HepG2 (cell line): ENCODE data around the gene PET100. TPM values are rescaled to one million over a fixed set of nuclear protein-coding genes. Genes with fewer than 3 reads are reported as not detected.
A peak's percentile ranks its signal among the peaks of the same experiment; 100 is the strongest.

Experiments used
- ADNP ChIP-seq: sonication (generic); formaldehyde crosslinking; IDR thresholded peaks from 2 replicates; pipeline ENCODE4 v1.4.0; 2020; ENCODE audit warnings: missing genetic modification reagents
- ELF3 ChIP-seq: IDR thresholded peaks from 2 replicates; pipeline ENCODE4 v1.6.1; 2016; ENCODE audit warnings: missing genetic modification reagents, missing compliant biosample characterization
- FUBP1 ChIP-seq: sonication (generic); formaldehyde crosslinking; IDR thresholded peaks from 2 replicates; pipeline ENCODE4 v1.5.1; 2020; ENCODE audit warnings: missing genetic modification reagents, mild to moderate bottlenecking, borderline replicate concordance
- GABPB1 ChIP-seq: IDR thresholded peaks from 2 replicates; pipeline ENCODE4 v1.6.1; 2016; ENCODE audit warnings: mild to moderate bottlenecking, missing genetic modification reagents, moderate library complexity, missing compliant biosample characterization
- KAT8 ChIP-seq: IDR thresholded peaks from 2 replicates; pipeline ENCODE4 v1.6.1; 2016; ENCODE audit warnings: missing genetic modification reagents, missing compliant biosample characterization
- KDM5B ChIP-seq: sonication (generic); formaldehyde crosslinking; IDR thresholded peaks from 2 replicates; pipeline ENCODE4 v1.4.0; 2020; ENCODE audit warnings: missing genetic modification reagents, mild to moderate bottlenecking, borderline replicate concordance
- MED13 ChIP-seq: sonication (generic); formaldehyde crosslinking; IDR thresholded peaks from 2 replicates; pipeline ENCODE4 v1.5.0; 2020; ENCODE audit warnings: missing genetic modification reagents
- RXRB ChIP-seq: IDR thresholded peaks from 2 replicates; pipeline ENCODE4 v1.6.1; 2016; ENCODE audit warnings: borderline replicate concordance, missing genetic modification reagents, missing compliant biosample characterization
- SAP130 ChIP-seq: IDR thresholded peaks from 2 replicates; pipeline ENCODE4 v1.6.1; 2016; ENCODE audit warnings: low read depth
- SNAPC4 ChIP-seq: sonication (generic); formaldehyde crosslinking; IDR thresholded peaks from 2 replicates; pipeline ENCODE4 v1.4.0; 2020; ENCODE audit warnings: mild to moderate bottlenecking, missing genetic modification reagents
- ZFP37 ChIP-seq: sonication (generic); formaldehyde crosslinking; IDR thresholded peaks from 2 replicates; pipeline ENCODE4 v1.4.0; 2020; ENCODE audit warnings: missing genetic modification reagents, borderline replicate concordance
- ZFP91 ChIP-seq: sonication (generic); formaldehyde crosslinking; IDR thresholded peaks from 2 replicates; pipeline ENCODE4 v1.9.0; 2022; ENCODE audit warnings: missing genetic modification reagents, mild to moderate bottlenecking, borderline replicate concordance
- ZNF280D ChIP-seq: sonication (generic); formaldehyde crosslinking; IDR thresholded peaks from 2 replicates; pipeline ENCODE4 v1.5.1; 2020; ENCODE audit warnings: mild to moderate bottlenecking, missing genetic modification reagents
- ZNF337 ChIP-seq: sonication (generic); formaldehyde crosslinking; IDR thresholded peaks from 2 replicates; pipeline ENCODE4 v1.5.1; 2020; ENCODE audit warnings: missing genetic modification reagents, low read depth, mild to moderate bottlenecking, borderline replicate concordance
- ZNF441 ChIP-seq: sonication (generic); formaldehyde crosslinking; IDR thresholded peaks from 2 replicates; pipeline ENCODE4 v1.7.0; 2021; ENCODE audit warnings: missing genetic modification reagents, borderline replicate concordance
- ZNF563 ChIP-seq: sonication (generic); formaldehyde crosslinking; IDR thresholded peaks from 2 replicates; pipeline ENCODE4 v1.8.0; 2022; ENCODE audit warnings: mild to moderate bottlenecking, moderate library complexity, missing genetic modification reagents
- ZNF660 ChIP-seq: sonication (generic); formaldehyde crosslinking; IDR thresholded peaks from 2 replicates; pipeline ENCODE4 v1.5.1; 2020; ENCODE audit warnings: mild to moderate bottlenecking, low read depth, missing genetic modification reagents, borderline replicate concordance
- polyA plus RNA-seq, 8 experiments: library from polyadenylated mRNA; depleted of rRNA in 3 of 8; stranded (reverse) in 7 of 8; unstranded in 1 of 8; fragments of >200 nt; fragmentation: Illumina TruSeq in 4 of 8; extraction: Trizol in 4 of 8; gene quantifications; 2 replicates each; pipeline versions ENCODE4 v1.2.1 to v1.2.3, GENCODE V29; 2011 to 2016; ENCODE audit warnings: low read depth in 4 of 8, missing spikeins in 1 of 8, mixed read lengths in 1 of 8; ENCODE audit not compliant: insufficient read depth in 1 of 8
- total RNA-seq, 5 experiments: library from RNA; depleted of rRNA; stranded (reverse); fragments of >200 nt; fragmentation: Illumina TruSeq; extraction: Trizol; gene quantifications; 2 replicates each; pipeline ENCODE4 v1.2.3, GENCODE V29; 2016; ENCODE audit warnings: low read depth in 1 of 5

The PET100 gene
- total and polyA plus RNA-seq, 2 of the 13 experiments (the other 11 are each of a cell fraction or from before 2014, with no cell fraction given): 22.3 to 66.5 TPM

GRCh38 chr19:7596211-7596937 is 33.2 kb upstream of the PET100 start (continued):
- TF ChIP-seq SNAPC4 (CRISPR knock-in tag) (0 out of 2 replicates have a peak, but pooled peaks have one; percentile 33), ZNF563 (peak; percentile 46; the same call in 1 of the 2 replicates), ZNF441 (CRISPR knock-in tag) (no peak), ELF3 (CRISPR knock-in tag) (0 out of 2 replicates have a peak, but pooled peaks have one; percentile 11), SAP130 (CRISPR knock-in tag) (peak; percentile 41), ZNF660 (CRISPR knock-in tag) (no peak), ADNP (CRISPR knock-in tag) (no peak), MED13 (CRISPR knock-in tag) (no peak), KDM5B (CRISPR knock-in tag) (0 out of 2 replicates have a peak, but pooled peaks have one; percentile 42), FUBP1 (CRISPR knock-in tag) (no peak), GABPB1 (peak; percentile 60), ZFP91 (peak; percentile 34; the same call in 1 of the 2 replicates), ZNF280D (no peak), ZNF337 (no peak), RXRB (CRISPR knock-in tag) (no peak), KAT8 (no peak), ZFP37 (CRISPR knock-in tag) (no peak)
